HepG2 (cell line): Measurements from ENCODE around the gene ARFIP1. TPM values are rescaled to one million over a fixed set of nuclear protein-coding genes. Genes with fewer than 3 reads are reported as not detected.
A peak's percentile ranks its signal among the peaks of the same experiment; 100 is the strongest.

Experiments
- KLF11 ChIP-seq: IDR thresholded peaks from 2 replicates; pipeline ENCODE4 v1.6.1; 2016; ENCODE audit warnings: missing compliant biosample characterization
- SIX1 ChIP-seq: sonication (generic); formaldehyde crosslinking; IDR thresholded peaks from 2 replicates; pipeline ENCODE4 v1.4.0; 2020; ENCODE audit warnings: missing genetic modification reagents, borderline replicate concordance
- SOX6 ChIP-seq, 2 experiments: fragments of 450-650 bp in 1 of 2; sonication (generic) in 1 of 2; formaldehyde crosslinking in 1 of 2; IDR thresholded peaks; 2 replicates each; pipeline versions ENCODE4 v1.4.0 to v1.6.1; 2017 to 2020; ENCODE audit warnings: antibody characterized with exemption in 1 of 2, mild to moderate bottlenecking in 1 of 2, missing genetic modification reagents in 1 of 2
- SP5 ChIP-seq: IDR thresholded peaks from 2 replicates; pipeline ENCODE4 v1.6.1; 2016; ENCODE audit warnings: low read depth, borderline replicate concordance
- TBX2 ChIP-seq: sonication (generic); formaldehyde crosslinking; IDR thresholded peaks from 2 replicates; pipeline ENCODE4 v1.5.0; 2020; ENCODE audit warnings: missing genetic modification reagents, mild to moderate bottlenecking, borderline replicate concordance
- TCF7L2 ChIP-seq: IDR thresholded peaks from 2 replicates; pipeline ENCODE4 v1.6.1; 2011; ENCODE audit warnings: mild to moderate bottlenecking, low read depth, low read length, moderate library complexity
- TEAD2 ChIP-seq: sonication (generic); formaldehyde crosslinking; IDR thresholded peaks from 2 replicates; pipeline ENCODE4 v1.9.0; 2021; ENCODE audit warnings: missing genetic modification reagents
- ZEB1 ChIP-seq: IDR thresholded peaks from 2 replicates; pipeline ENCODE4 v1.6.1; 2012; ENCODE audit warnings: mild to moderate bottlenecking, low read depth, inconsistent platforms; ENCODE audit not compliant: insufficient replicate concordance
- ZNF614 ChIP-seq: IDR thresholded peaks from 2 replicates; pipeline ENCODE4 v1.6.1; 2018; ENCODE audit warnings: missing biosample characterization, missing genetic modification reagents, inconsistent platforms, borderline replicate concordance
- ZNF891 ChIP-seq: sonication (generic); formaldehyde crosslinking; IDR thresholded peaks from 2 replicates; pipeline ENCODE4 v1.5.0; 2020; ENCODE audit warnings: mild to moderate bottlenecking, missing genetic modification reagents
- polyA plus RNA-seq, 8 experiments: library from polyadenylated mRNA; depleted of rRNA in 3 of 8; stranded (reverse) in 7 of 8; unstranded in 1 of 8; fragments of >200 nt; fragmentation: Illumina TruSeq in 4 of 8; extraction: Trizol in 4 of 8; gene quantifications; 2 replicates each; pipeline versions ENCODE4 v1.2.1 to v1.2.3, GENCODE V29; 2011 to 2016; ENCODE audit warnings: low read depth in 4 of 8, missing spikeins in 1 of 8, mixed read lengths in 1 of 8; ENCODE audit not compliant: insufficient read depth in 1 of 8
- total RNA-seq, 5 experiments: library from RNA; depleted of rRNA; stranded (reverse); fragments of >200 nt; fragmentation: Illumina TruSeq; extraction: Trizol; gene quantifications; 2 replicates each; pipeline ENCODE4 v1.2.3, GENCODE V29; 2016; ENCODE audit warnings: low read depth in 1 of 5
- TF ChIP-seq, protein P1 (sequence below): sonication (generic); formaldehyde crosslinking; IDR thresholded peaks from 2 replicates; pipeline ENCODE4 v1.4.0; 2020; ENCODE audit warnings: mild to moderate bottlenecking, missing genetic modification reagents, borderline replicate concordance
- TF ChIP-seq, protein P2 (sequence below): sonication (generic); formaldehyde crosslinking; IDR thresholded peaks from 2 replicates; pipeline ENCODE4 v1.5.1; 2020; ENCODE audit warnings: missing genetic modification reagents, mild to moderate bottlenecking, borderline replicate concordance
- TF ChIP-seq, protein P3 (sequence below), 2 experiments: sonication (generic) in 1 of 2; formaldehyde crosslinking in 1 of 2; IDR thresholded peaks; 2 replicates each; pipeline versions ENCODE4 v1.4.0 to v1.6.1; 2016 to 2020; ENCODE audit warnings: borderline replicate concordance in 1 of 2, low read depth in 1 of 2, mild to moderate bottlenecking in 1 of 2, missing genetic modification reagents in 1 of 2
- TF ChIP-seq, protein P4 (sequence below): sonication (generic); formaldehyde crosslinking; IDR thresholded peaks from 2 replicates; pipeline ENCODE4 v1.5.0; 2020; ENCODE audit warnings: missing genetic modification reagents
- TF ChIP-seq, protein P5 (sequence below): sonication (generic); formaldehyde crosslinking; IDR thresholded peaks from 2 replicates; pipeline ENCODE4 v1.4.0; 2020; ENCODE audit warnings: mild to moderate bottlenecking, low read depth, missing genetic modification reagents

Gene ARFIP1
- total and polyA plus RNA-seq, 2 of the 13 experiments (the other 11 are each of a cell fraction or from before 2014, with no cell fraction given) = 9.9 to 27.7 TPM

DNA sequence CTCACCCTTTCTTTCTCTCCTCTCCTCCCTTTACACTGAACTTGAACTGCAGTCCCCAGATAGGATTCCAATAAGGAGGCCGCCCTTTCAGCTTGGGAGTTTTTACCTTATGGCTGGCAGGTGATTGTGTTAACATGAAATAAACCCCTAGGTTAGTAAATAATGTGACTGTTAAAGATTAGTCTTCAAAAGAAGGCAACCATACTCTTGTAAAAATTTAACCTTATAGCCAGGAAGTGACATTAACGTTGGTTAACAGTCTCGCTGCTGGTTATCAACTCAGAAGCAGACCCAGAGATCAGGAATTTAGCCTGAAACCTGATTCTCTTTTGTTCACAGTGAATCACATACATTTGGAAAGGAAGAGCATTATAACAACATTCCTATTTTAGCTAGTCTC is 171.6 kb downstream of the ARFIP1 start (continued):
- TF ChIP-seq, protein P1, sequence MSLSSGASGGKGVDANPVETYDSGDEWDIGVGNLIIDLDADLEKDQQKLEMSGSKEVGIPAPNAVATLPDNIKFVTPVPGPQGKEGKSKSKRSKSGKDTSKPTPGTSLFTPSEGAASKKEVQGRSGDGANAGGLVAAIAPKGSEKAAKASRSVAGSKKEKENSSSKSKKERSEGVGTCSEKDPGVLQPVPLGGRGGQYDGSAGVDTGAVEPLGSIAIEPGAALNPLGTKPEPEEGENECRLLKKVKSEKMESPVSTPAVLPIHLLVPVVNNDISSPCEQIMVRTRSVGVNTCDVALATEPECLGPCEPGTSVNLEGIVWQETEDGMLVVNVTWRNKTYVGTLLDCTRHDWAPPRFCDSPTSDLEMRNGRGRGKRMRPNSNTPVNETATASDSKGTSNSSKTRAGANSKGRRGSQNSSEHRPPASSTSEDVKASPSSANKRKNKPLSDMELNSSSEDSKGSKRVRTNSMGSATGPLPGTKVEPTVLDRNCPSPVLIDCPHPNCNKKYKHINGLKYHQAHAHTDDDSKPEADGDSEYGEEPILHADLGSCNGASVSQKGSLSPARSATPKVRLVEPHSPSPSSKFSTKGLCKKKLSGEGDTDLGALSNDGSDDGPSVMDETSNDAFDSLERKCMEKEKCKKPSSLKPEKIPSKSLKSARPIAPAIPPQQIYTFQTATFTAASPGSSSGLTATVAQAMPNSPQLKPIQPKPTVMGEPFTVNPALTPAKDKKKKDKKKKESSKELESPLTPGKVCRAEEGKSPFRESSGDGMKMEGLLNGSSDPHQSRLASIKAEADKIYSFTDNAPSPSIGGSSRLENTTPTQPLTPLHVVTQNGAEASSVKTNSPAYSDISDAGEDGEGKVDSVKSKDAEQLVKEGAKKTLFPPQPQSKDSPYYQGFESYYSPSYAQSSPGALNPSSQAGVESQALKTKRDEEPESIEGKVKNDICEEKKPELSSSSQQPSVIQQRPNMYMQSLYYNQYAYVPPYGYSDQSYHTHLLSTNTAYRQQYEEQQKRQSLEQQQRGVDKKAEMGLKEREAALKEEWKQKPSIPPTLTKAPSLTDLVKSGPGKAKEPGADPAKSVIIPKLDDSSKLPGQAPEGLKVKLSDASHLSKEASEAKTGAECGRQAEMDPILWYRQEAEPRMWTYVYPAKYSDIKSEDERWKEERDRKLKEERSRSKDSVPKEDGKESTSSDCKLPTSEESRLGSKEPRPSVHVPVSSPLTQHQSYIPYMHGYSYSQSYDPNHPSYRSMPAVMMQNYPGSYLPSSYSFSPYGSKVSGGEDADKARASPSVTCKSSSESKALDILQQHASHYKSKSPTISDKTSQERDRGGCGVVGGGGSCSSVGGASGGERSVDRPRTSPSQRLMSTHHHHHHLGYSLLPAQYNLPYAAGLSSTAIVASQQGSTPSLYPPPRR = peak; percentile 53; the same call in 1 of the 2 replicates
- TF ChIP-seq ZNF614 (CRISPR knock-in tag) = no peak
- no peak for TF ChIP-seq SP5 (CRISPR knock-in tag)
- TF ChIP-seq ZNF891 = no peak
- peak; percentile 76; the same call in 1 of the 2 replicates for TF ChIP-seq SIX1 (CRISPR knock-in tag)
- TF ChIP-seq, protein P2, sequence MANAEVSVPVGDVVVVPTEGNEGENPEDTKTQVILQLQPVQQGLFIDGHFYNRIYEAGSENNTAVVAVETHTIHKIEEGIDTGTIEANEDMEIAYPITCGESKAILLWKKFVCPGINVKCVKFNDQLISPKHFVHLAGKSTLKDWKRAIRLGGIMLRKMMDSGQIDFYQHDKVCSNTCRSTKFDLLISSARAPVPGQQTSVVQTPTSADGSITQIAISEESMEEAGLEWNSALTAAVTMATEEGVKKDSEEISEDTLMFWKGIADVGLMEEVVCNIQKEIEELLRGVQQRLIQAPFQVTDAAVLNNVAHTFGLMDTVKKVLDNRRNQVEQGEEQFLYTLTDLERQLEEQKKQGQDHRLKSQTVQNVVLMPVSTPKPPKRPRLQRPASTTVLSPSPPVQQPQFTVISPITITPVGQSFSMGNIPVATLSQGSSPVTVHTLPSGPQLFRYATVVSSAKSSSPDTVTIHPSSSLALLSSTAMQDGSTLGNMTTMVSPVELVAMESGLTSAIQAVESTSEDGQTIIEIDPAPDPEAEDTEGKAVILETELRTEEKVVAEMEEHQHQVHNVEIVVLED (CRISPR knock-in tag) = no peak
- peak; percentile 63; the same call in 1 of the 2 replicates for TF ChIP-seq TBX2 (CRISPR knock-in tag)
- TF ChIP-seq KLF11 (CRISPR knock-in tag) = no peak
- TF ChIP-seq, protein P3, sequence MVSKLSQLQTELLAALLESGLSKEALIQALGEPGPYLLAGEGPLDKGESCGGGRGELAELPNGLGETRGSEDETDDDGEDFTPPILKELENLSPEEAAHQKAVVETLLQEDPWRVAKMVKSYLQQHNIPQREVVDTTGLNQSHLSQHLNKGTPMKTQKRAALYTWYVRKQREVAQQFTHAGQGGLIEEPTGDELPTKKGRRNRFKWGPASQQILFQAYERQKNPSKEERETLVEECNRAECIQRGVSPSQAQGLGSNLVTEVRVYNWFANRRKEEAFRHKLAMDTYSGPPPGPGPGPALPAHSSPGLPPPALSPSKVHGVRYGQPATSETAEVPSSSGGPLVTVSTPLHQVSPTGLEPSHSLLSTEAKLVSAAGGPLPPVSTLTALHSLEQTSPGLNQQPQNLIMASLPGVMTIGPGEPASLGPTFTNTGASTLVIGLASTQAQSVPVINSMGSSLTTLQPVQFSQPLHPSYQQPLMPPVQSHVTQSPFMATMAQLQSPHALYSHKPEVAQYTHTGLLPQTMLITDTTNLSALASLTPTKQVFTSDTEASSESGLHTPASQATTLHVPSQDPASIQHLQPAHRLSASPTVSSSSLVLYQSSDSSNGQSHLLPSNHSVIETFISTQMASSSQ (IDR thresholded peaks at IDR 0.05; ENCODE audit: low read depth) = peak; percentile 75
- TF ChIP-seq, protein P3 (CRISPR knock-in tag; IDR thresholded peaks at IDR 0.05; ENCODE audit: borderline replicate concordance) = peak; percentile 32; the same call in 1 of the 2 replicates
- no peak for TF ChIP-seq ZEB1
- TF ChIP-seq SOX6 (IDR thresholded peaks at IDR 0.05) = no peak
- peak; percentile 37; the same call in 1 of the 2 replicates for TF ChIP-seq SOX6 (CRISPR knock-in tag; IDR thresholded peaks at IDR 0.05)
- TF ChIP-seq, protein P4, sequence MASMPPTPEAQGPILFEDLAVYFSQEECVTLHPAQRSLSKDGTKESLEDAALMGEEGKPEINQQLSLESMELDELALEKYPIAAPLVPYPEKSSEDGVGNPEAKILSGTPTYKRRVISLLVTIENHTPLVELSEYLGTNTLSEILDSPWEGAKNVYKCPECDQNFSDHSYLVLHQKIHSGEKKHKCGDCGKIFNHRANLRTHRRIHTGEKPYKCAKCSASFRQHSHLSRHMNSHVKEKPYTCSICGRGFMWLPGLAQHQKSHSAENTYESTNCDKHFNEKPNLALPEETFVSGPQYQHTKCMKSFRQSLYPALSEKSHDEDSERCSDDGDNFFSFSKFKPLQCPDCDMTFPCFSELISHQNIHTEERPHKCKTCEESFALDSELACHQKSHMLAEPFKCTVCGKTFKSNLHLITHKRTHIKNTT (CRISPR knock-in tag) = no peak
- TF ChIP-seq TEAD2 (CRISPR knock-in tag) = no peak
- TF ChIP-seq, protein P5, sequence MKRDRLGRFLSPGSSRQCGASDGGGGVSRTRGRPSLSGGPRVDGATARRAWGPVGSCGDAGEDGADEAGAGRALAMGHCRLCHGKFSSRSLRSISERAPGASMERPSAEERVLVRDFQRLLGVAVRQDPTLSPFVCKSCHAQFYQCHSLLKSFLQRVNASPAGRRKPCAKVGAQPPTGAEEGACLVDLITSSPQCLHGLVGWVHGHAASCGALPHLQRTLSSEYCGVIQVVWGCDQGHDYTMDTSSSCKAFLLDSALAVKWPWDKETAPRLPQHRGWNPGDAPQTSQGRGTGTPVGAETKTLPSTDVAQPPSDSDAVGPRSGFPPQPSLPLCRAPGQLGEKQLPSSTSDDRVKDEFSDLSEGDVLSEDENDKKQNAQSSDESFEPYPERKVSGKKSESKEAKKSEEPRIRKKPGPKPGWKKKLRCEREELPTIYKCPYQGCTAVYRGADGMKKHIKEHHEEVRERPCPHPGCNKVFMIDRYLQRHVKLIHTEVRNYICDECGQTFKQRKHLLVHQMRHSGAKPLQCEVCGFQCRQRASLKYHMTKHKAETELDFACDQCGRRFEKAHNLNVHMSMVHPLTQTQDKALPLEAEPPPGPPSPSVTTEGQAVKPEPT = no peak
- TF ChIP-seq TCF7L2 = no peak
